NB4 (cell line): Measurements from ENCODE around the gene NKIRAS1.

ENCODE experiments used
- CTCF ChIP-seq: IDR thresholded peaks from one replicate; pipeline ENCODE4 v1.5.1; 2012; ENCODE audit warnings: low read depth, low read length
- MAX ChIP-seq: IDR thresholded peaks from 2 replicates; pipeline ENCODE4 v1.6.1; 2011; ENCODE audit warnings: low read depth, low read length
- POLR2A ChIP-seq: IDR thresholded peaks from 2 replicates; pipeline ENCODE4 v1.6.1; 2011; ENCODE audit warnings: mild to moderate bottlenecking; ENCODE audit not compliant: insufficient read length; ENCODE audit errors: extremely low read depth

- no peak for TF ChIP-seq CTCF
- TF ChIP-seq POLR2A, result no peak
- no peak for TF ChIP-seq MAX
Observed at GRCh38 chr3:23874359-23875112, 42.3 kb downstream of the NKIRAS1 start.
